Left renal cortex interstitium (tissue), 4 donors: Measurements from ENCODE around the gene FBLN1. TPM values are rescaled to one million over a fixed set of nuclear protein-coding genes. Genes with fewer than 3 reads are reported as not detected.

ENCODE experiments used
- DNase-seq, 4 donors: peaks; one replicate each; pipeline ENCODE4 v3.0.0-alpha.2; 2013; ENCODE audit warnings: low read depth in 4 of 4, low spot score in 2 of 4, missing footprints in 1 of 4
- polyA plus RNA-seq, 4 donors: library from polyadenylated mRNA; unstranded; fragments of 120-200 nt; gene quantifications; one replicate each; pipeline ENCODE4 v1.2.1, GENCODE V29; 2013; ENCODE audit not compliant: insufficient read length in 4 of 4

Gene FBLN1
- polyA plus RNA-seq, 4 donors: 98.6 to 176 (median 121) TPM

- DNase-seq: no peak
These were observed 147.1 kb downstream of the FBLN1 start for GRCh38 chr22:45649809-45650208.

- DNase-seq: no peak
These were observed 148.0 kb downstream of the FBLN1 start for GRCh38 chr22:45650721-45651120.

Other genes starting within 250 kb of the FBLN1 start
- 1 to 10 TPM in 3 of 4 donors, under 1 TPM in 1; 0.93 to 2.7 (median 2.4) TPM for gene UPK3A, start 217.9 kb upstream of the FBLN1 start, polyA plus RNA-seq
- 10 to 100 TPM; 13.4 to 51.3 (median 28.3) TPM for gene FAM118A, start 192.9 kb upstream of the FBLN1 start, polyA plus RNA-seq
- gene SMC1B, start 89.3 kb upstream of the FBLN1 start, polyA plus RNA-seq: under 1 TPM; 0.17 to 0.33 (median 0.25) TPM
- 1 to 10 TPM; 6.6 to 8.6 (median 7.8) TPM for gene RIBC2, start 89.2 kb upstream of the FBLN1 start, polyA plus RNA-seq
- gene ATXN10, start 169.0 kb downstream of the FBLN1 start, polyA plus RNA-seq: 100 to 1,000 TPM; 252 to 364 (median 259) TPM